SU-DHL-6 (cell line): ENCODE data around the gene ESPN.

Source experiments
- EZH2phosphoT487 ChIP-seq: fragments of 200-600 bp; sonication (generic), shearing (Covaris generic); conservative IDR thresholded peaks from 2 replicates; pipeline ENCODE4 v1.6.1; 2018; ENCODE audit warnings: mild to moderate bottlenecking, antibody characterized with exemption, low read length, moderate library complexity, mixed read lengths
- TF ChIP-seq, protein P1 (sequence below): fragments of 200-600 bp; sonication (generic); IDR thresholded peaks from one replicate; pipeline ENCODE4 v1.5.1; 2017; ENCODE audit warnings: antibody characterized with exemption, mild to moderate bottlenecking, low read length, moderate library complexity; ENCODE audit not compliant: insufficient read depth, poor library complexity, severe bottlenecking

GRCh38 chr1:6450005-6450450, 25.5 kb downstream of the ESPN start:
- TF ChIP-seq, protein P1, sequence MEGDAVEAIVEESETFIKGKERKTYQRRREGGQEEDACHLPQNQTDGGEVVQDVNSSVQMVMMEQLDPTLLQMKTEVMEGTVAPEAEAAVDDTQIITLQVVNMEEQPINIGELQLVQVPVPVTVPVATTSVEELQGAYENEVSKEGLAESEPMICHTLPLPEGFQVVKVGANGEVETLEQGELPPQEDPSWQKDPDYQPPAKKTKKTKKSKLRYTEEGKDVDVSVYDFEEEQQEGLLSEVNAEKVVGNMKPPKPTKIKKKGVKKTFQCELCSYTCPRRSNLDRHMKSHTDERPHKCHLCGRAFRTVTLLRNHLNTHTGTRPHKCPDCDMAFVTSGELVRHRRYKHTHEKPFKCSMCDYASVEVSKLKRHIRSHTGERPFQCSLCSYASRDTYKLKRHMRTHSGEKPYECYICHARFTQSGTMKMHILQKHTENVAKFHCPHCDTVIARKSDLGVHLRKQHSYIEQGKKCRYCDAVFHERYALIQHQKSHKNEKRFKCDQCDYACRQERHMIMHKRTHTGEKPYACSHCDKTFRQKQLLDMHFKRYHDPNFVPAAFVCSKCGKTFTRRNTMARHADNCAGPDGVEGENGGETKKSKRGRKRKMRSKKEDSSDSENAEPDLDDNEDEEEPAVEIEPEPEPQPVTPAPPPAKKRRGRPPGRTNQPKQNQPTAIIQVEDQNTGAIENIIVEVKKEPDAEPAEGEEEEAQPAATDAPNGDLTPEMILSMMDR = no peak
- TF ChIP-seq EZH2phosphoT487 = no peak
